HG02970 (cell line): Measurements from ENCODE around the gene ETS1.

Experiments
- ATAC-seq: cut with Tn5 transposase; IDR thresholded peaks from one replicate; pipeline ENCODE4 v1.9.1; 2021; ENCODE audit warnings: mild to moderate bottlenecking, moderate library complexity, moderate number of reproducible peaks; ENCODE audit not compliant: unreplicated experiment, low FRiP score

Gene ETS1

DNA sequence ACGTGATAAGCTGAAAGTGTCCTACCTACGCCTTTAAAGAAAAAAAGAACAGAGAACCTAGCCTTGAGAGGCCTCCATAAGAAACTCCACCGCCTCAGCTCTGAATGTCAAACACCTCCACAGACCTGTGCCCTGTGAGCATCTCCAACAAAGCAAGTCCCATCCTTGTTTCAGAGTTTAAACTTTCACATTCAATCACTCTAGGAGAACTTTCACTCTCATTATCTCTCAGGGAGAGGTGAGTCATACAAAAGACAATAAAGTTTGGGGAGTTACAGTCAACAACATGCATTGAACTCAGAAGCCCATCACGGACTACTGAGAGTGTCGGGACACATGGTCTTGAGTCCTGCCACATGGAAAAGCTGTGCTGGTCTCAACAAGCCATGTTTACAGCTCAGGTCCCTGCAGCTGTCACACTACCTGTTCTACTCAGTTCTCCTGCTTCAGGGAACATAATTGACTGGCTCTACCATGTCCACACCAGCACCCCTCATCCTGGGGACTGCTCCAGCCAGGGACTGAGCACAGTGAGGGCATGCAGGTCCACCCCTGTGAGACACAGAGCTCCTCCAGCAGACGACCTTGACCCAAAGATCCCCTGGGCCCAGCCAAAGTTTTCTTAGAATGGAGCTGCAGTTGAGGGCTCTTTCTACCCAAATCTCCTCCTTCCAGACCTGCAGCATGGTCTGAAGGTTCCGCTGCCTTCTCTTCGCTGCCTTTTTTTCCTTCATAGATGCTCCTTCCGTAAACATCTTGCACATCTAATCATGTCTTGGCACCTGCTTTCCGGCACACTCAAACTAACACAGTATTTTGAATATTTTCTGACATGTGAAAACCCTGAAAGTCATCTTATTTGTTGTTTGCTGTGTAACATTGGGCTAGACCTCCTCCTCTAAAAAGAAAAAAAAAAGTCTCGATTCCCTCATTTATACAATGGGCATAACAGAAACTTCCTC lies 114.9 kb downstream of the ETS1 start:
- peak; percentile 44 for ATAC-seq

- ATAC-seq = peak; percentile 33
Measured at GRCh38 chr11:128471138-128471661, 116.2 kb downstream of the ETS1 start.

GRCh38 chr11:128470081-128470480 lies 117.3 kb downstream of the ETS1 start:
- no peak for ATAC-seq

GRCh38 chr11:128469220-128469619 lies 118.1 kb downstream of the ETS1 start:
- ATAC-seq = no peak

DNA sequence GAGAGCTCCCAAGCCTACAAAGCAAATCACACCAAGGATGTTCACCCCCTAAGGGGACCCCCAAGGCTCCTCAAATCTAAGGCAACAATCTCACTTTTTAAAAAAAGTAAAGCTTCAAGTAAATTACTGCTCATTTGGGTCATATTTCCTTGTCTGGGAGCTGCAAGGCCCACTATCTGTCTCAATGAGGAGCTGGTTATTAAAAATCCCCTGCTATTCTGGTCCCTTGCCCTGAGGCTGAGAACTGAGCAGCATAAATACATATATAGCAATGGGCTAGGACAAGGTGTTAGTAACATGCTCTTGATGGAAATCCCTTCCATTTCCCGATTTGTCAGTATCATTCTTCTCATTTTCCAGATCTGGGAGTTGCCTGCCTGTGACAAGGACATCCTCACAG lies 119.2 kb downstream of the ETS1 start:
- no peak for ATAC-seq

DNA sequence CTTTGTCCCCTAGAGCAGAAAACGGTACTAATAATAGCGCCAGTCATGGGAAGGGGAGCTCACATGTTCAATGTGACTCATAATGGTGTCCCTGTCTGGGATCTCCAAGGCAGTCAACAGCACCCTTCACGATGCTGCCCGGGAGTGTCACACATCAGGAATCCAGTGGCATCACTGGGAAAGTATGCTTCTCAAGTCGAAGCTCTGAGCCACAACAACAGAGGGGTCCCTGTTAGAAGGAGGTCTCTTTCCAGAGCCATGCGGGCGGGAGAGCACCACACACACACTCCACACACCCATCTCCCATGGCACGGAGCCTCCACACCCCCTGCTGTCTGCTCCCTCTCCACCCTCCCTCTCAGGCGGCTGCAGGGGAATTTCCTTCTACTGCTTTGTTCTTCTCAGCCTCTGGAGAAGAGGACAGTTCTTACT lies 119.7 kb downstream of the ETS1 start:
- ATAC-seq = no peak

DNA sequence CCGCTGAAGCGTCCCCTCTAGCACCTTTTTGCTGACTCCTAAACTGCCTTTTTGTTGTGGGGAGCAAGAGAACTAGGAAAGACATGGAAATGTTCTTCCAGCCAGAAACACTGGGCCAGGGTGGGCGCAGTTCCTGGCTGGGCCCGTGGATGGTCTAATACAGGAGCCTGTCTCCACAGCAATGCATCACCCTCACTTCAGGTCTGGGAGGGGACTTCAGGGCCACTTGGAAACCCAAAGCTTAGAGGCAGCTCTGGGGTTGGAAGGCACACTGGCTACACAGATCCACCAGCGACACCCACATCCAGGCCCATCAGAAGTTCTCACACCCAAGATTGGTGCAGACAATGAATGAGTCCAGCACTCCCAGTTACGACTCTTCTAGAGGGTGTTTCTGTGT lies 120.3 kb downstream of the ETS1 start:
- ATAC-seq = no peak

GRCh38 chr11:128465946-128466705 lies 121.2 kb downstream of the ETS1 start:
- no peak for ATAC-seq

DNA sequence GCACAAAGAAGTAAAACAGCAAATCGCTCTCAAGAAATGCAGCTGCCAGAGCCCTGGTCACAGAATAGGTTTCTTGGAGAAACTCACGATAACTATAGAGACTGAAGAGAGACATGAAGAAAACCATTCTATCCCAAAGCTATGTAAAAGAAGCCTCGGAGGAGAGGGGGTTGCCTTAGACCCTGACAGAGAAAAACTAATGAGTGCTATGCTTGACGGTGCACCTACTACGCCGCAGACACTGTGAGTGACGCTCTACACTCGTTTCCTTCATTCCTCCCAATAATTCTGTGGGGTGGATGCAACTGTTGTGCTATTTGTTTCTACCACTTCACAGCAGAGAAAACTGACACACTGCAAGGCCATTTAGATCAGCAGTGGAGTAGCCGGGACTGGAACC lies 121.8 kb downstream of the ETS1 start:
- ATAC-seq = no peak

DNA sequence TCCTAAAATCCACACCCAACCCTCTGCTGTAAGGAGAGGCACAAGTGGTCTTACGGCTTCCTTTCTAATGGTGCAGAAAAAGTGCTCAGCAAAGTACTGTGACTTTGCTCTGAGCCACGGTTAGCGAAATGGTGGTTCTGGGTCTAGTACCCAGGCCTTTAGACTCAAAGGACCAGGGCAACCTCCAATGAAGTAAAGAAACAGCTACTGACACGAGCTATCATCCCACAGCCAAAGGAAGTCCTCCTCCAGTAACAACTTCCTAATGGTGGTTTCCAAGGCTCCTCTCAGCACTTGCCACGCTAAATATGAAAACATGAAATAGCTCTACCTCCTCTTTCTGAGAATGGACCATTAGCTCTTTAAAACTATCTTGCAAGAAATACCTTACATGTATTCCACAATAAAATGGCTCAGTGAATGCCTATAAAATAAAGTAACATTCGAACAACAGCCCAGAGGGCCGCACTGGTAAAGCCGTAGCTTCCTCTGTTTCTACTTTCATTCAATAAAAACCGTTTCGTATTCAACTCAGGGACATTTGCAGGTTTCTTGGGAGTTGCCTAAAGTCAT lies 122.4 kb downstream of the ETS1 start:
- ATAC-seq = no peak

DNA sequence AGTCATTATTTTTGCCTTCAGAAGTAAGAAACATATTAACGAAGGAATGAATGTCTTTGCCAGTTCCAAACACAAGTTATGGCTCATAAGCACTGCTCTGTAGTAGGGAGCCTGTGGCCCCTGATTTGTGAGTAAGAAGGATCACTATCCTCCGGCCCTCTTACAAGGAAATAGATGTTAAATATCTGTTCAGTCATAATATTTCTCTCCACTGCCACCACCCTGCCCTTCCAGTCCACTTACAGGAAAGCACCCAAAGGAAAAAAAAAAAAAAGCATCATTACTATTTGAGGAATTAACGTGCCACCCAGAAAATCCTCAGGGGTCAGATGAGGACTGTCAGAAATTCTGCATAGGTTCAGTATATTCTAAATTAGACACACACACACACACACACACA lies 123.4 kb downstream of the ETS1 start:
- ATAC-seq = no peak

- no peak for ATAC-seq
Measured at GRCh38 chr11:128463371-128463829, 124.0 kb downstream of the ETS1 start.

DNA sequence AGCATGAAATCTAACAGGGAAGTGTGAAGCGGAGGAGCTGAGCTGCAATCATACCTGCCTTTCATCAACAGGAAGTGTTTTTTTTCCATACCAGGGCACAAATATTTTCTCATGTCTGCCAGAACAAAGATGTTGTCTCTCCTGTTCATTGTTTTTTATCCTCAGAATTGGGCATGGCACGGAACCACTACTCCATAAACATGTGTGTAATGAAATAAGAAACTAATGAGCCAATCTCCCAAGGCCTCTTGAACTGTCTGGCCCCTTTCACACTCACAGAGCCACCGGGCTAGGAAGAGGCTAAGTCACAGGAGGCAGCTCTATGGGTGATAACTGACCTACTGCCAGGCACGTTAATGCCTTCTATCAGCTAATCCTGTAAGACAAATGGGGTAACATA lies 124.4 kb downstream of the ETS1 start:
- no peak for ATAC-seq

GRCh38 chr11:128462189-128462588 lies 125.2 kb downstream of the ETS1 start:
- ATAC-seq = no peak

DNA sequence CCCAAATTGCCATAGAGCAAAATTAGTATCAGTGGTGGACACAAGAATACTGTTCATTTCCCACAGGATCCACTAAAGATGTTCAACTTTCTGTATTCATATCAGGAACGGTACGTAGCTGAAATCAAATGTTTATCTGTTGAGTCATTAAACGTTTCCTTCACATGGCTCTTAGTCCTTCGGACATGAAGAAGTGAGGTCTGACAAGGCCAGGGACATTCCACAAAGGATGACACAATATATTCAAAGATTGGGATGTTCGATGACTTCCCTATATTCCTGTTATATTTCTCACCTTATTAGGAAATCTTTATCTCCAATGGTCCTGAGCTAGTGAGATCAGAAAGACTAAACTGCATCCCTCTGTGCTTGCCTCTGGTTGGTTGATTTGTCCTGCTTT lies 129.0 kb downstream of the ETS1 start:
- no peak for ATAC-seq

DNA sequence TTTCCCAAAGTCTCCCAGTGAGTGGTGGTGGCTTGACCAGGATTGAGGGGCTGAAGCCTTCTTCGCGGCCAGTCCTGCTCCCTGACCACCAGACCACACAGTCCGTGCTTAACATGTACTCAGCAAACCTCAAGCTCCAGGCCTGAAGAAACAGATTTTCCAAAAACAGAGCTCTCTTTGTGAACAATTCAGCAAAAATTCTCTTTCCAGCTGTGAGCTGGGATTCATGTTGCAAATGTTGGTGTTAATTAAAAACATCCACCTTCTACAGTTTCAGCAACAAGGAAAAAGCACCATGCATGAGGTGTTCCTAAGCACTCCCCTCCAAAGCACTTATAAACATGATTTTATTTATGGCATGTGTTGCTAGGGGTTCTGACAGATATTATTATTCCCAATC lies 129.5 kb downstream of the ETS1 start:
- ATAC-seq = no peak

DNA sequence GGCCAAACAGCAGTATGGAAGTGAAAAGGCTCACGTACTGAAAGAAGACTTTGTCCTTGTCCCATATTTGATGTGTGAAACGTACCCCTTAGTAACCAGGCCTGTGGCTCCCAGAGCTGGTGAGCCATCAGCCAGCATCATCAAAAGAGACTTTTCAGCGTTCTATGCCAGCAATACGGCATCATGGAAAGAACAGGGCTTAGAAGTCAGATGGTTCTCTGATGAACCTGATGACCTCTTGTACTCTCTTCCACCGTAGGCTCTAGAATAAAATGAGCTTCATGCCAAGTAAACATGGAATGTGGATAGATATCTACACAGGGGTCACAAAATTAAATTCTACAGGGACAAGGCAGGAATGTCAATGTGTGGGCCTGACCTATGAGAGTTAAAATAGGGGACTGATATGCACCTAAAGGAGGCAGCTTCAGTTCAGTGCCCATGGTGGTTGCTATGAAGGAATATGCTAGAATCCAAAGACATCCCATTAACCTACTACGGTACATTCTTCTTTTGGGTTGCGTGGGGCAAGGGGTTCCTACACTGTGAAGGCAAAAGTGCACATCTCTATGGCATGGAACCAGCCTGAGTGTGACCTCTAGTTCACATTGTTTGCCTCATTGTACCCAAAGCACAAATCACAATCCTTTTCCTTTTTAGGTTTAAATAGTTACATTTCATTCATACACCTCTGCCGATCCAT lies 130.6 kb downstream of the ETS1 start:
- no peak for ATAC-seq

DNA sequence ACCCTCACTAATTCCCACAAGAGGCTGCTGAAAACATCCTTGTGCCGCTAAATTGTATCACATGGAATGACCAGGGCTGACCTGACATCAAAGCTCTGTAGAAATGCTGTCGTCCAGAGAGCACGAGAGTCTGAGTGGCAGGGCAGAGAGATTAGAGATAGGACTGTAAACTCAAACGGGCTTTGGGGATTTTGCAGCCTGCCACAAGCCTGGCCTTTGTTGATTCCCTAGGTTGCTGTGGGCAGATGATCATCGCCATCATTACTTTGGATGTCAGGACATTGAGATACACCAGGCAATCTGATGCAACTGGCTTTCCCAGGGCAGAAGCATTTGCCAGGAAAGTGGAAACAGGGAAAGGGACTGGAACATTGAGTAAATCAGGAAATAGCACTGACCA lies 131.6 kb downstream of the ETS1 start:
- no peak for ATAC-seq

DNA sequence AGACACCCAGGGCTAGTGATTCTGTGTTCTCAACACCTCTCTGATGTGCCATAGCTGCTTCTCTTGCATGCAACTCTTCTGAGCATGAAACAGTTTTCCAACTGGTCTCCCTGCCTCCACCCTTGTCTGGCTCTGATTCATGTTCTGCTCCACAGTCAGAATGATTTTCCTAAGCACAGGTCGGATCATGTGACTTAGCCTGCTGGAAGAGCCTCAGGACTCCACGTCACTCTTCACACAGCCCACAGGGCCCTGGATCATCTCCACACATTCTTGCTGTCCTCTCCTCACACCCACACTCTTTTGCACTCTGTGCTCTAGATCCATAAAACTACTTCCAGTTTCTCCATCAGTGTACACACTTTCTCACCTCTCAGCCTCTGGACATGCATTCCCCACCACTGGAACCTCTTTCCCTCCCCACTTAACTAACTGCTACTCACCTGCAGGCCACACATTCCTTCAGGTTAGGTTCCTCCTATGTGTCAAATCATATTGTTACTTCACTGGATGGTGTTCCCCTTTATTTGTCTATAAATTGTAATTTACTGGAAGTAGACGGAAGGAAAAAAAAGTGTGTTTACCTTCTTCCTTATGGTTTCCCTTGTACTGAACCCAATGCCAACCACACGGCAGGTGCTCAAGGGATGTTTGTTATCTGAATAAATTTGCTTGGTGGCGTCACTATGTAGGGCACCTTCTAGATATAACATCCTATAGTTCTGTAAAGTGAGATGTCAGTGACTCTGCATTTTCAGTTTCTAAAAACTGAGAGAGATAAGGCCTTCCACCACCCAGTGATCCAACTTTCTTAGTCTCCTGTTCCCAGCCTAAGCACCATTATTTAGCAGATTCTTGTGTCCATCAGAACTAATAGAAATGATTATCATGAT lies 133.7 kb downstream of the ETS1 start:
- no peak for ATAC-seq
